Measurements from ENCODE around the gene RBP2.

Gene RBP2

DNA sequence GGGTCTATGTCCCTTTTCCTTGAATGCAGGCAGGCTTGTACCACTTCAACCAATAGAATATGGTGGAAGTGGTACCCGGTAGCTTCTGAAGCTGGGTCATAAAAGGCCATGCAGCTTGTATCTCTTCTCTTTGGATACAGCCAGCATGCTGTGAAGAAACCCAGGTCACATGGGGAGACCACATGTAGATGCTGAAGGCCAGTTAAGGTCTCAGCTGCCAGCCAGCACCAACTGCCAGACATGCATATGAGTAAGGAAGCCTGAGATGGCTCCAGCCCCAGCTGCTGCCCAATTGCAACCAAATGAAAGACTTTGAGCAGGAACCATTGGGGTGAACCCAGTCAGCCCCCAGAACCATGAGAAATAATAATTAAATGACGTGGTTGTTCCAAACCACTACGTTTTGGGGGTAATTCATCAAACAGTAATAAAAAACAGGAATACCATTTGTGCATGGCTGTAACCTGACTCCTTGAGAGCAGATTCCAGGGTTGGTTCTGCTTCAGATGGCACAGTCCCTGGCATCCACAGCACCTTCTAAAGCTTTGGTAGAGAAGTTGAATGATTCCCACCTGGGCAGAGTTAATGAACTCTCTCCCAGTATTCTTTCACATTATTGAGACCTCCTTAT lies 3.8 kb downstream of the RBP2 start:
- Histone ChIP-seq H3K36me3 (ENCODE audit: control insufficient read depth in 1 of 2, insufficient read depth in 2 of 2, low read length in 2 of 2) (no peaks in the 10 kb centered on the region), H3K23ac (ENCODE audit: low read length) (no peak overlapping the region), H4K8ac (ENCODE audit: low read depth, low read length) (no peak overlapping the region), H3K14ac (ENCODE audit: low read length) (no peak overlapping the region), H4K91ac (ENCODE audit: low read depth, low read length) (no peak overlapping the region), H2AFZ (ENCODE audit: insufficient read depth, low read length, poor library complexity) (no peak overlapping the region), H3K4ac (ENCODE audit: low read depth, low read length) (no peak overlapping the region), H2BK12ac (ENCODE audit: low read length) (no peak overlapping the region), H3K4me3 (ENCODE audit: low read depth, low read length) (no peak overlapping the region), H3K18ac (ENCODE audit: low read length) (no peak overlapping the region), H3K79me2 (ENCODE audit: control insufficient read depth, insufficient read depth, low read length, poor library complexity) (no peaks in the 10 kb centered on the region), H3K79me1 (ENCODE audit: low read length) (peaks cover 3% of the 10 kb centered on the region), H3K27me3 (ENCODE audit: insufficient read depth, low read length) (peaks cover 12% of the 10 kb centered on the region), H3K9ac (ENCODE audit: low read length) (no peak overlapping the region), H4K12ac (ENCODE audit: low read depth, low read length) (no peak overlapping the region), H2BK5ac (ENCODE audit: low read depth, low read length, poor library complexity) (no peak overlapping the region), H2AK5ac (ENCODE audit: low read length) (no peak overlapping the region), H3K4me2 (ENCODE audit: low read length) (no peak overlapping the region), H3K9me3 (ENCODE audit: insufficient read depth, low read depth, low read length) (no peaks in the 10 kb centered on the region), H3K4me1 (ENCODE audit: control insufficient read depth in 1 of 2, insufficient read depth in 2 of 2, low read length in 2 of 2) (peaks cover 8 to 9% of the 10 kb centered on the region in 2 experiments), H2BK120ac (ENCODE audit: insufficient read depth, low read length, poor library complexity) (no peak overlapping the region), H3K27ac (ENCODE audit: low read depth, low read length) (no peak overlapping the region)
- DNase-seq = no peak
- no CpG with 5 or more reads among the region's 3 CpGs for WGBS (ENCODE audit: extremely low coverage, insufficient coverage, insufficient read length)

DNA sequence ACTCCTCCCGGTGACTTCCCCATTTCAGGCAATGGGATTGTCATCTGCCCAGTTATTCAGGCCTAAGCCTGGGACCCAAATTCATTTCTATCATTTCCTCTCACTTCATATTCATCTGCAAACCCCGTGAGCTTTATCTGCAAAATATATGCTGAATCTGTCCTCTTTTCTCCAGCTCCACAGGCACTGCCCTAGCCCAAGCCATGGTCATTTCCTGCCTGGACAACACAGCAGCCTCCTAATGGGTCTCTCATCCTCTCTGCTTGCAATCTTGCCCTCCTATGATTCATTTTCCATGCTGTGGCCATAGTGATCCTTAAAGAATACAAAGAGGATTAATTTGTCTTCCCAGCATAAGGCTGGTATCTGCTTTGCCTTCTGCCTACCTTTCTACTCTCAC lies 6.1 kb downstream of the RBP2 start:
- Histone ChIP-seq H3K79me2 (ENCODE audit: control insufficient read depth, insufficient read depth, low read length, poor library complexity) (no peaks in the 10 kb centered on the region), H3K4me2 (ENCODE audit: low read length) (no peak overlapping the region), H3K23ac (ENCODE audit: low read length) (no peak overlapping the region), H2AFZ (ENCODE audit: insufficient read depth, low read length, poor library complexity) (no peak overlapping the region), H2BK5ac (ENCODE audit: low read depth, low read length, poor library complexity) (no peak overlapping the region), H3K36me3 (ENCODE audit: control insufficient read depth in 1 of 2, insufficient read depth in 2 of 2, low read length in 2 of 2) (no peaks in the 10 kb centered on the region), H3K9ac (ENCODE audit: low read length) (no peak overlapping the region), H2BK120ac (ENCODE audit: insufficient read depth, low read length, poor library complexity) (no peak overlapping the region), H3K9me3 (ENCODE audit: insufficient read depth, low read depth, low read length) (peaks cover 1% of the 10 kb centered on the region), H4K12ac (ENCODE audit: low read depth, low read length) (no peak overlapping the region), H3K18ac (ENCODE audit: low read length) (no peak overlapping the region), H3K14ac (ENCODE audit: low read length) (no peak overlapping the region), H4K91ac (ENCODE audit: low read depth, low read length) (no peak overlapping the region), H2AK5ac (ENCODE audit: low read length) (no peak overlapping the region), H3K27me3 (ENCODE audit: insufficient read depth, low read length) (peaks cover 7% of the 10 kb centered on the region), H3K79me1 (ENCODE audit: low read length) (peaks cover 3% of the 10 kb centered on the region), H3K27ac (ENCODE audit: low read depth, low read length) (no peak overlapping the region), H2BK12ac (ENCODE audit: low read length) (no peak overlapping the region), H4K8ac (ENCODE audit: low read depth, low read length) (no peak overlapping the region), H3K4me1 (ENCODE audit: control insufficient read depth in 1 of 2, insufficient read depth in 2 of 2, low read length in 2 of 2) (peaks cover 8 to 9% of the 10 kb centered on the region in 2 experiments), H3K4ac (ENCODE audit: low read depth, low read length) (no peak overlapping the region), H3K4me3 (ENCODE audit: low read depth, low read length) (no peak overlapping the region)
- DNase-seq = no peak
- WGBS (ENCODE audit: extremely low coverage, insufficient coverage, insufficient read length) = no CpG with 5 or more reads among the region's 2 CpGs

DNA sequence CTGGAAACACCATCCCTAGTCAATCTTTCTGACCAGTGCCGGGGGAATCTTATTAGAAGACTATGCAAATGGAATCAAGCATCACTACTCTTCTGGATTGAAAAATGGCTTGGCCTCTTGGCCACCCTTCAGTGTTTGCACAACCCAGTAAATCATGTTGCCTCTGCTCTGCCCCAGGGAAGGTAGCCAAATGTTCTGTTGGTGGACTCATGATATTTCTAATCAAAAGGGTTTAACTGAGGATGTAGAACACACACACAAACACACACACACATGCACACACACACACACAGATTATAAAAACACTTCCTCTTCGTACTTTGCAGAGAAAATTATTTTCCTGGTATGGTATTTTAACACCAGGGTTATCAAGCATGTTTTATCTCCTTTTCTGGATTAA lies 7.9 kb downstream of the RBP2 start:
- Histone ChIP-seq H3K4me1 (ENCODE audit: control insufficient read depth in 1 of 2, insufficient read depth in 2 of 2, low read length in 2 of 2) (peaks cover 5% of the 10 kb centered on the region in 2 experiments), H3K9ac (ENCODE audit: low read length) (no peak overlapping the region), H2BK120ac (ENCODE audit: insufficient read depth, low read length, poor library complexity) (no peak overlapping the region), H4K91ac (ENCODE audit: low read depth, low read length) (no peak overlapping the region), H2BK5ac (ENCODE audit: low read depth, low read length, poor library complexity) (no peak overlapping the region), H4K8ac (ENCODE audit: low read depth, low read length) (no peak overlapping the region), H3K4me2 (ENCODE audit: low read length) (no peak overlapping the region), H3K27me3 (ENCODE audit: insufficient read depth, low read length) (peaks cover 7% of the 10 kb centered on the region), H3K36me3 (ENCODE audit: control insufficient read depth in 1 of 2, insufficient read depth in 2 of 2, low read length in 2 of 2) (no peaks in the 10 kb centered on the region), H4K12ac (ENCODE audit: low read depth, low read length) (no peak overlapping the region), H3K23ac (ENCODE audit: low read length) (no peak overlapping the region), H3K18ac (ENCODE audit: low read length) (no peak overlapping the region), H3K4me3 (ENCODE audit: low read depth, low read length) (no peak overlapping the region), H3K79me1 (ENCODE audit: low read length) (peaks cover under 1% of the 10 kb centered on the region), H2AFZ (ENCODE audit: insufficient read depth, low read length, poor library complexity) (no peak overlapping the region), H3K9me3 (ENCODE audit: insufficient read depth, low read depth, low read length) (peaks cover 1% of the 10 kb centered on the region), H2AK5ac (ENCODE audit: low read length) (no peak overlapping the region), H3K79me2 (ENCODE audit: control insufficient read depth, insufficient read depth, low read length, poor library complexity) (no peaks in the 10 kb centered on the region), H3K14ac (ENCODE audit: low read length) (no peak overlapping the region), H2BK12ac (ENCODE audit: low read length) (no peak overlapping the region), H3K27ac (ENCODE audit: low read depth, low read length) (no peak overlapping the region), H3K4ac (ENCODE audit: low read depth, low read length) (no peak overlapping the region)
- DNase-seq = no peak
- WGBS (ENCODE audit: extremely low coverage, insufficient coverage, insufficient read length) = no CpG with 5 or more reads among the region's 2 CpGs

DNA sequence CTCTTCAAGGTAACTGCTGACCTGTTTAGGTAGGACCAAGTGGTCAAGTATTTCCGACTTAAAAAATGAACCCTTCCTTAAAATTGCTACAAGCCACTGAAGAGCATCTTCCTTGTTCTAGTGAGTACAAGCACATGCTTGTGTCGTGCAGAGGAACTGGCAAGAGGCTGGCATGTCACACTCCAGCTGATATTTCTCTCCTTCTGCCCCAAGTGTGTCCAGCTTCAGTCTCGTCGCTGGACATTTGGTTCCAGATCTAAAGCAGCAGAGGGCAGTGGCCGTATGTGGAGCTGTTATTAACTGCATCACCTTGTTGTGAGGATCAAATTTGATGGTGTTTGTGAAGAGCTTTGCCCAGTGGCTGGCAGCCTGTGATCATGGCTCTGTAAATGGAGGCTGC lies 10.0 kb downstream of the RBP2 start:
- Histone ChIP-seq H4K91ac (ENCODE audit: low read depth, low read length) (no peak overlapping the region), H2BK12ac (ENCODE audit: low read length) (no peak overlapping the region), H3K79me2 (ENCODE audit: control insufficient read depth, insufficient read depth, low read length, poor library complexity) (no peaks in the 10 kb centered on the region), H4K8ac (ENCODE audit: low read depth, low read length) (no peak overlapping the region), H3K36me3 (ENCODE audit: control insufficient read depth in 1 of 2, insufficient read depth in 2 of 2, low read length in 2 of 2) (no peaks in the 10 kb centered on the region), H2BK120ac (ENCODE audit: insufficient read depth, low read length, poor library complexity) (no peak overlapping the region), H3K4me2 (ENCODE audit: low read length) (no peak overlapping the region), H3K27ac (ENCODE audit: low read depth, low read length) (no peak overlapping the region), H3K18ac (ENCODE audit: low read length) (no peak overlapping the region), H3K14ac (ENCODE audit: low read length) (no peak overlapping the region), H3K23ac (ENCODE audit: low read length) (no peak overlapping the region), H3K27me3 (ENCODE audit: insufficient read depth, low read length) (peaks cover 7% of the 10 kb centered on the region), H2AFZ (ENCODE audit: insufficient read depth, low read length, poor library complexity) (no peak overlapping the region), H3K4ac (ENCODE audit: low read depth, low read length) (no peak overlapping the region), H3K4me3 (ENCODE audit: low read depth, low read length) (no peak overlapping the region), H3K9ac (ENCODE audit: low read length) (no peak overlapping the region), H2AK5ac (ENCODE audit: low read length) (no peak overlapping the region), H3K79me1 (ENCODE audit: low read length) (no peaks in the 10 kb centered on the region), H3K9me3 (ENCODE audit: insufficient read depth, low read depth, low read length) (peaks cover 1% of the 10 kb centered on the region), H4K12ac (ENCODE audit: low read depth, low read length) (no peak overlapping the region), H3K4me1 (ENCODE audit: control insufficient read depth in 1 of 2, insufficient read depth in 2 of 2, low read length in 2 of 2) (no peaks in the 10 kb centered on the region), H2BK5ac (ENCODE audit: low read depth, low read length, poor library complexity) (no peak overlapping the region)
- no peak for DNase-seq
- no CpG with 5 or more reads among the region's 5 CpGs for WGBS (ENCODE audit: extremely low coverage, insufficient coverage, insufficient read length)

Data from trophoblast cell (in vitro differentiated cells and primary cell).